IMR-90 (cell line): ENCODE data around the gene MAFB. TPM values are rescaled to one million over a fixed set of nuclear protein-coding genes. Genes with fewer than 3 reads are reported as not detected.

ENCODE experiments used
- ATAC-seq: fragments of 200-7000 bp; cut with Tn5 transposase; 2 replicates; pipeline ENCODE4 v1.9.1; 2020; ENCODE audit warnings: low read depth, mild to moderate bottlenecking, moderate library complexity
- BruUV-seq: library from RNA; stranded (reverse); fragments of 400-500 nt; replicated peaks from 2 replicates; lab custom pipeline; 2021; lab: Mats Ljungman, UMichigan
- CTCF ChIA-PET: fragments of 300-600 bp; formaldehyde crosslinking; extraction: SDS; loops from one replicate; lab custom pipeline; 2021; ENCODE audit warnings: antibody characterized with exemption; lab: Yijun Ruan, JAX
- POLR2A ChIA-PET: fragments of 300-600 bp; sonication (Branson Sonifier 250); formaldehyde crosslinking; loops from one replicate; lab custom pipeline; 2022; ENCODE audit warnings: antibody characterized with exemption; ENCODE audit not compliant: unreplicated experiment; lab: Charles Lee
- DNase-seq: peaks from one replicate; pipeline ENCODE4 v3.0.0; 2013
- H2AFZ ChIP-seq: replicated peaks from 2 replicates; pipeline ENCODE3; 2013; ENCODE audit warnings: low read length, mild to moderate bottlenecking; ENCODE audit not compliant: poor library complexity
- H2AK5ac ChIP-seq: 2 replicates; pipeline ENCODE4 v1.6.1; 2013; ENCODE audit warnings: low read depth, low read length, inconsistent platforms
- H2AK9ac ChIP-seq: replicated peaks from 2 replicates; pipeline ENCODE3; 2013; ENCODE audit warnings: mild to moderate bottlenecking, low read depth, low read length, moderate library complexity; ENCODE audit not compliant: poor library complexity
- H2BK120ac ChIP-seq: 2 replicates; pipeline ENCODE4 v1.6.1; 2013; ENCODE audit warnings: low read depth, low read length, inconsistent platforms
- H2BK15ac ChIP-seq: 3 replicates; pipeline ENCODE4 v1.6.1; 2013; ENCODE audit warnings: low read depth, low read length, inconsistent platforms
- H2BK20ac ChIP-seq: 2 replicates; pipeline ENCODE4 v1.6.1; 2013; ENCODE audit warnings: low read depth, mild to moderate bottlenecking, inconsistent platforms, low read length, moderate library complexity
- H2BK5ac ChIP-seq: 2 replicates; pipeline ENCODE4 v1.6.1; 2013; ENCODE audit warnings: mild to moderate bottlenecking, low read depth, low read length, inconsistent platforms; ENCODE audit not compliant: poor library complexity, severe bottlenecking
- H3K14ac ChIP-seq: replicated peaks from 2 replicates; pipeline ENCODE4 v1.6.1; 2013; ENCODE audit warnings: low read depth, low read length, inconsistent platforms
- H3K18ac ChIP-seq: 2 replicates; pipeline ENCODE4 v1.6.1; 2013; ENCODE audit warnings: low read depth, low read length, control low read depth
- H3K23ac ChIP-seq: 2 replicates; pipeline ENCODE4 v1.6.1; 2013; ENCODE audit warnings: low read depth, low read length, inconsistent platforms
- H3K27ac ChIP-seq: 2 replicates; pipeline ENCODE4 v1.5.1; 2013; ENCODE audit warnings: mild to moderate bottlenecking, control low read depth, low read length; ENCODE audit not compliant: insufficient read depth
- H3K27me3 ChIP-seq: 2 replicates; pipeline ENCODE4 v1.6.1; 2013; ENCODE audit warnings: low read length; ENCODE audit not compliant: control insufficient read depth, insufficient read depth
- H3K36me3 ChIP-seq: 2 replicates; pipeline ENCODE4 v1.6.1; 2013; ENCODE audit warnings: low read length, mixed read lengths; ENCODE audit not compliant: control insufficient read depth, insufficient read depth
- H3K4ac ChIP-seq: 2 replicates; pipeline ENCODE4 v1.6.1; 2013; ENCODE audit warnings: low read depth, low read length, inconsistent platforms
- H3K4me1 ChIP-seq: 2 replicates; pipeline ENCODE4 v1.6.1; 2013; ENCODE audit warnings: low read length, mixed read lengths; ENCODE audit not compliant: control insufficient read depth, insufficient read depth
- H3K4me2 ChIP-seq: 2 replicates; pipeline ENCODE4 v1.6.1; 2013; ENCODE audit warnings: low read depth, mild to moderate bottlenecking, control low read depth, low read length, moderate library complexity
- H3K4me3 ChIP-seq: 2 replicates; pipeline ENCODE4 v1.5.1; 2013; ENCODE audit warnings: low read depth, mild to moderate bottlenecking, control low read depth, low read length, moderate library complexity; ENCODE audit not compliant: insufficient read depth
- H3K56ac ChIP-seq: 2 replicates; pipeline ENCODE4 v1.6.1; 2013; ENCODE audit warnings: low read length, inconsistent platforms; ENCODE audit not compliant: insufficient read depth; ENCODE audit errors: extremely low read depth
- H3K79me1 ChIP-seq, 2 experiments: 2 replicates each; pipeline ENCODE4 v1.6.1; 2013; ENCODE audit warnings: low read length in 2 of 2, inconsistent platforms in 1 of 2, low read depth in 1 of 2
- H3K9ac ChIP-seq: 2 replicates; pipeline ENCODE4 v1.6.1; 2013; ENCODE audit warnings: low read depth, low read length, control low read depth
- H3K9me1 ChIP-seq: 2 replicates; pipeline ENCODE4 v1.6.1; 2013; ENCODE audit warnings: low read length, inconsistent platforms; ENCODE audit not compliant: insufficient read depth
- H3K9me3 ChIP-seq: 2 replicates; pipeline ENCODE4 v1.6.1; 2013; ENCODE audit warnings: low read length; ENCODE audit not compliant: control insufficient read depth, insufficient read depth
- H4K20me1 ChIP-seq: 2 replicates; pipeline ENCODE4 v1.6.1; 2013; ENCODE audit warnings: low read length, inconsistent platforms; ENCODE audit not compliant: insufficient read depth
- H4K5ac ChIP-seq: 2 replicates; pipeline ENCODE4 v1.6.1; 2013; ENCODE audit warnings: mild to moderate bottlenecking, low read depth, low read length, control low read depth
- H4K8ac ChIP-seq, 2 experiments: 2 replicates each; pipeline ENCODE4 v1.6.1; 2013; ENCODE audit warnings: low read depth in 2 of 2, low read length in 2 of 2, control low read depth in 1 of 2, inconsistent platforms in 1 of 2
- H4K91ac ChIP-seq: 2 replicates; pipeline ENCODE4 v1.6.1; 2013; ENCODE audit warnings: low read depth, low read length, inconsistent platforms; ENCODE audit not compliant: insufficient read depth
- BHLHE40 ChIP-seq: fragments of 150-350 bp; IDR thresholded peaks from 2 replicates; pipeline ENCODE4 v1.6.1; 2016; ENCODE audit warnings: mild to moderate bottlenecking, low read depth, low read length
- CEBPB ChIP-seq: IDR thresholded peaks from 2 replicates; pipeline ENCODE4 v1.6.1; 2012; ENCODE audit warnings: low read depth, low read length, improper control_type of control experiment
- CTCF ChIP-seq: conservative IDR thresholded peaks from 2 replicates; pipeline ENCODE4 v1.5.1; 2012; ENCODE audit warnings: mild to moderate bottlenecking, low read depth, low read length, improper control_type of control experiment
- ELK1 ChIP-seq: fragments of 150-350 bp; IDR thresholded peaks from 2 replicates; pipeline ENCODE4 v1.6.1; 2016; ENCODE audit warnings: low read depth, mild to moderate bottlenecking, low read length, moderate library complexity, borderline replicate concordance
- FOS ChIP-seq: fragments of 150-350 bp; IDR thresholded peaks from 2 replicates; pipeline ENCODE4 v1.6.1; 2016; ENCODE audit warnings: low read depth, low read length
- MAFK ChIP-seq: IDR thresholded peaks from 2 replicates; pipeline ENCODE4 v1.6.1; 2012; ENCODE audit warnings: low read depth, low read length, improper control_type of control experiment
- MXI1 ChIP-seq: IDR thresholded peaks from 2 replicates; pipeline ENCODE4 v1.6.1; 2012; ENCODE audit warnings: low read depth, mild to moderate bottlenecking, low read length, moderate library complexity, borderline replicate concordance
- POLR2A ChIP-seq: IDR thresholded peaks from 2 replicates; pipeline ENCODE4 v1.6.1; 2012; ENCODE audit warnings: mild to moderate bottlenecking, low read depth, low read length
- RAD21 ChIP-seq: IDR thresholded peaks from 2 replicates; pipeline ENCODE4 v1.6.1; 2012; ENCODE audit warnings: low read length, improper control_type of control experiment
- RCOR1 ChIP-seq: IDR thresholded peaks from 2 replicates; pipeline ENCODE4 v1.6.1; 2012; ENCODE audit warnings: mild to moderate bottlenecking, low read length, improper control_type of control experiment; ENCODE audit not compliant: insufficient replicate concordance
- USF2 ChIP-seq: fragments of 150-350 bp; IDR thresholded peaks from 2 replicates; pipeline ENCODE4 v1.6.1; 2017; ENCODE audit warnings: mild to moderate bottlenecking, antibody characterized with exemption, low read length, low read depth
- WGBS, 2 experiments: methylation state at CpG; one replicate each; pipeline versions ENCODE4 v1.1.5 to v1.1.7; 2013; ENCODE audit warnings: missing lambda C conversion rate in 2 of 2; ENCODE audit not compliant: insufficient read length in 1 of 2; ENCODE audit errors: extremely low coverage in 2 of 2; 5-methylcytosine and 5-hydroxymethylcytosine counted together
- dilution Hi-C: fragments of 300-500 bp; cut with HindIII; formaldehyde crosslinking; loops from one replicate; pipeline ENCODE4 v1.14.3; 2018; ENCODE audit warnings: low sequenced_read_pairs; ENCODE audit not compliant: unreplicated experiment
- in situ Hi-C: fragments of 300-500 bp; cut with MboI; formaldehyde crosslinking; loops from 3 replicates; pipeline ENCODE4 v1.14.3; 2019; ENCODE audit warnings: low sequenced_read_pairs, inconsistent platforms, mixed read lengths
- intact Hi-C: fragments of 100-400 bp; cut with micrococcal nuclease; formaldehyde crosslinking; loops from 2 replicates; pipeline ENCODE4 v1.10.0; 2022
- polyA plus RNA-seq, 3 experiments: library from polyadenylated mRNA; depleted of rRNA; stranded (reverse); fragments of >200 nt; gene quantifications; 2 replicates each; pipeline ENCODE4 v1.2.3, GENCODE V29; 2012; ENCODE audit warnings: low replicate concordance in 1 of 3
- total RNA-seq: library from RNA; depleted of rRNA; stranded (reverse); fragments of >200 nt; gene quantifications from 2 replicates; pipeline ENCODE4 v1.2.3, GENCODE V29; 2012

MAFB gene
- total and polyA plus RNA-seq, 2 of the 4 experiments (the other 2 are of a cell fraction): 0.07 TPM; not detected in 1

DNA sequence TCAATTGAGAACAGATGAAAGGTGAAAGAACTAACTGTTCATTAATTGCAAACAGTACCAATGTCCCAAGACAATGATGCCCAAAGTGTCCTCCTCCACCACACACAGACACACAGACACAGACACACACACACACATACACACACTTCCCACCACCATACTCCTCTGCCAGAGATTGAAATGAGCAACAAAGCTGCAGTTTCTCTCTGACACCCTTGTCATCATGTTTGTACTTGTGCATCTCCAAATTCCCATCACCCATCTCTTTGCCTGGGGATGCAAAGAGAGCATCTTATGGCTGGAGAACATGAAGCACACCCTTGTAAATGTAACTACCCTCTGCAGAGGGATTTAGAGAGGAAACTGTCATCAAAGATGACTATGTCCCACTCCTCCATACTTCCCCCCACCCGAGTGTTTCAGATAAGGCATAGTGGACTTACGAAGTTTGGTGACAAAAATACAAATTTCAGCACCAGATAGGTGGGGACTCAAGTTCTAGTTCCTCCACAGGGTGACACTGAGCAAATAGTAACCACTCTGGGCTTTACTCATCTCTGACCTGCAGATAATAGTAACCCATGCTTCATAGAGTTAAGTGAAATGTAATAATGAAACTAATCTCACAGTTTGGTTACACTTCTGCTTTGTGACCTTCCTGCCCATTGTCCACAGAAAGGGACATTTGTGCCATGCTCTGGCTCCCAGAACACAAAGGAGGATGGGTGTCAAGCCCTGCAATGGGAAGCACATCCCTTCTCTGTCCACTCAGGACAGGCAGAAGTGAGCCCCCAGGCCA, 8.7 kb downstream of the MAFB start:
- no peaks in the 10 kb centered on the region for H3K9me1 ChIP-seq
- no peak overlapping the region for H2AK9ac ChIP-seq
- H2AFZ ChIP-seq: no peak overlapping the region
- intact Hi-C loops (no loop called here), in situ Hi-C loops (loop anchor here (25.0 kb wide), 1 partner anchor 793 kb away; no protein-coding TSS in a partner anchor), dilution Hi-C loops (no loop called here)
- H3K4me1 ChIP-seq: no peaks in the 10 kb centered on the region; the same call in 1 of the 2 replicates
- H3K18ac ChIP-seq: no peak overlapping the region
- no peak for TF ChIP-seq USF2
- no peak for TF ChIP-seq ELK1
- no peak for TF ChIP-seq CEBPB
- no peak for TF ChIP-seq RCOR1
- no peak for TF ChIP-seq MAFK
- TF ChIP-seq BHLHE40: no peak
- TF ChIP-seq FOS: no peak
- no peak for TF ChIP-seq CTCF
- TF ChIP-seq MXI1: no peak
- TF ChIP-seq POLR2A: no peak
- no peak for TF ChIP-seq RAD21
- H3K23ac ChIP-seq: no peak overlapping the region
- no CpG with 5 or more reads among the region's 2 CpGs for WGBS, 2 experiments
- BruUV-seq: no TSS peak
- no peak overlapping the region for H3K4me2 ChIP-seq
- DNase-seq (no peak), ATAC-seq (no peak)
- no peak overlapping the region for H2BK5ac ChIP-seq
- no peak overlapping the region for H4K5ac ChIP-seq
- H2BK120ac ChIP-seq: no peak overlapping the region
- H4K20me1 ChIP-seq: no peaks in the 10 kb centered on the region
- no peaks in the 10 kb centered on the region for H3K79me1 ChIP-seq
- ChIA-PET POLR2A (no interaction called here), CTCF (no interaction called here)
- H3K27ac ChIP-seq: no peak overlapping the region
- H3K56ac ChIP-seq: no peak overlapping the region
- no peak overlapping the region for H2BK20ac ChIP-seq
- no peak overlapping the region for H3K9ac ChIP-seq
- H2AK5ac ChIP-seq: no peak overlapping the region
- no peaks in the 10 kb centered on the region for H3K9me3 ChIP-seq
- no peak overlapping the region for H4K8ac ChIP-seq
- H3K4me3 ChIP-seq: no peak overlapping the region
- H3K4ac ChIP-seq: no peak overlapping the region
- H4K91ac ChIP-seq: no peak overlapping the region
- no peaks in the 10 kb centered on the region for H3K36me3 ChIP-seq
- no peak overlapping the region for H3K14ac ChIP-seq
- no peak overlapping the region for H2BK15ac ChIP-seq
- peaks cover 65% of the 10 kb centered on the region for H3K27me3 ChIP-seq
